ENCODE measurements around the gene OSTN.
"Not testable (repeated sequence)": the region's sequence is repeated elsewhere in the genome, so short reads cannot be mapped to it uniquely, and the experiment has no call there.

The OSTN gene

DNA sequence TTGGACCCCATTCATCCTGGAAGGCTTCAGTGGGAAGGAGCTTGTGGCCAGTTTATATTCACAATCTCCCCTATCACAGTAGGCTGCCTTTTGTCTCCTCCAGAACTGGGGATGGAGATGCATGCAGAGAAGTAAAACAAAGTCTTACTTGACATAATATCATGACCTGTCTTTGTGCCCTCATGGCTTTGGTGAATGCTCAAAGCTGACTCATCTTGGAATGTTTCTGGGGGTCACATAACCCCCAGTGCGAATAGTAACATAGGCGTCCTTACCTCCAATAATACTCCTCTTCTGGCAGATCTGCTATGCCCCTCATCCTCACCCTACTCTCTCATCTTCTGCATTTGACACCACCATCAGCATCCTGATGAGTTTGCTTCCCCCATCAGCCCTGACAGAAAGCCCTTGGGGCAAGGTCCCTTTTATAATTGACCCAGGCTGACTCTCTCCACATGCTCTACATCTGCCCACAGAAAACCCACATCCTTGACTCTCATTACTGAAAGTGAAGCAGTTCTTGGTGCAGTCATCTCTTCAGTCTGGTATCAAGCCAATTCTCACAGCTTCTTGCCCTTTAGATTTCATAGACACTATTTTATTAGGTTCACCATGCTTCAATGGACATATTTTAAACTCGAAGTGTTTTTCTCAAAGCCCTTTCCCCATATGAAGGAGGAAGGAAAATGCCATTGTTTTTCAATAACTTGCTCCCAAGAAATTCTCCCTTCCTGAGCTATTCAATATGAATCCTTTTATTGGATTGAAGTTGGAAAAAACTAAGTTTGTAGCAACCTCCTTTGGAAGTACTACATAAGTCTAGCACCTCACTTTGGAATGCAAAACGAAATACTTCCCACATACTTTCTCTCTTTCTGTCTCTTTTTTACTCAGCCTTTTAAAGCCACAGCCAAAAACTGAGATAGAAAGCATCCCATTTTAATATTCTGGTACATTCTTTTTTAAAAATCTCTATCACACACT, 36.6 kb downstream of the OSTN start:
- no peak for DNase-seq (ENCODE audit: low read depth)

DNA sequence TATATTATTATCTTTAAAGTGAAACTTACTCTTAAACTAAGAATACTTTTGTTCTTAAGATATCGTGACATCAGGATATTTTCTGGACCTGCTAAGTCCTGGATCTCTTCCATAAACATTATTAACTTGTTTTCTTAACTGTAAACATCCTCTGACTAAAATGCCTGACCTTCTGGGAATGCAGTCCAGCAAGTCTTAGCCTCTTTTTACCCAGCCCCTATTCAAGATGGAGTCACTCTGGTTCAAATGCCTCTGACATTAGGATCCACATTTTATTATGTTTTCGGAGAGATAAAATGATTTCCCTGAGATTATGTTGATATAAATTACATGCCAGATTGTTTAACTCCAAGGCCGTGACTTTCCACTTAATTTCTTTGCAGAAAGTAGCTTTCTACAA, 37.6 kb downstream of the OSTN start:
- no peak for DNase-seq (ENCODE audit: low read depth)

DNA sequence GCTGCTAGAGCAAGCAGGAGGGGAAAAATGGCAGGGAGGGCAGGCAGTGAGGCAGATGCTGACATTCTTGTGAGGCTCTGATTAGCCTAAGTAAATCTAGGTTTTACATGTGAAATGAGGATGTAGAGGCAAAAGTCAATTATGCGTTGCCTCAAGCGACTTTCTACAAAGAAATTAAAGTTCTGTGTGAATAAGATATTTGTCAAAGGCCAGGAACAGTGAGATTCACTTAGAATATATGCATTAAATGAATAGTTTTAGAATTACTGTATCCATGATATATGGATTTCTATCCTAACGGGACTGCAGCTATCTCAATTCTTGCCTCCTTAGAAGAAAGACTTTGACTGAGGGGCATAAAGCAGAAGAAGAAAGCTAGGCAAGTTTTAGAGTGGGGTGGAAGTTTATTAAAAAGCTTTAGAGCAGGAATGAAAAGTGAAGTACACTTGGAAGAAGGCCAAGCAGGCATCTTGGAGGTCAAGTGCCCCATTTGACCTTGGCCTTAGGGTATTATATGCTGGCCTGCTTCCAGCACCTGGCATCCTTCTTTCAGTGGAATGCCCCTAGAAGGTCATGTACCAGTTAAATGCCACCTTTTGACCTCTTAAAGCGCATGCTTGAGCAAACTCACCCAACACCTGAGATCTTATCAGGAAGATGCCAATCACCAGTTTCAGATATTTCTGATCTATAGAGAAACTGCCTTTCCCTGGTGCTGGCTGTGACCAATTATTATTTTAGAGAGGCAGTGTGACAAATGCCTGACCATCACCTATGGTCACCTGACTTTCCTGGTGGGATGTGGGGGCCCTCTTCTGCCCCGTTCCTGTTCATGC, 38.2 kb downstream of the OSTN start:
- DNase-seq (ENCODE audit: low read depth): no peak

DNA sequence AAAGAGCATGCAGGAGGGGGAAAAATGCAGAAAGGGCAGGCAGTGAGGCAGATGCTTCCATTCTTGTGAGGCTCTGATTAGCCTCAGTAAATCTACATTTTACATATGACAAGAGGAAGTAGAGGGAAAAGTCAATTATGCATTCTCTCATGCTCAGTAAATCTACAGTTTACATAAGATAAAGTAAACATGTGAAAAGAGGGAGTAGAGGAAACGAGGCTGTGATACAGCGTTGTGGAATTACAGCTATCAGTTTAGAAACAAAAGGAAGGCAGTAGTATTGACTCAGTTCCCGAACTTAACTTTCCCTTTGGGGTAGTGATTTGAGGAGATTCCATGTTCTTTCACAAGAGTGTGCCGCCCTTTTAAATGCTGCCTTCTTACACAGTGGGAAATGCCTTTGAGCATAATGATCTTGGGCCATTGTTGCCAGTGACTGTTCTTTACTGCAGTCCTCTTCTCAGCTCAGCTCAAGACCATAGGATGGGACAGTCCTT, 39.3 kb downstream of the OSTN start:
- DNase-seq (ENCODE audit: low read depth): no peak

DNA sequence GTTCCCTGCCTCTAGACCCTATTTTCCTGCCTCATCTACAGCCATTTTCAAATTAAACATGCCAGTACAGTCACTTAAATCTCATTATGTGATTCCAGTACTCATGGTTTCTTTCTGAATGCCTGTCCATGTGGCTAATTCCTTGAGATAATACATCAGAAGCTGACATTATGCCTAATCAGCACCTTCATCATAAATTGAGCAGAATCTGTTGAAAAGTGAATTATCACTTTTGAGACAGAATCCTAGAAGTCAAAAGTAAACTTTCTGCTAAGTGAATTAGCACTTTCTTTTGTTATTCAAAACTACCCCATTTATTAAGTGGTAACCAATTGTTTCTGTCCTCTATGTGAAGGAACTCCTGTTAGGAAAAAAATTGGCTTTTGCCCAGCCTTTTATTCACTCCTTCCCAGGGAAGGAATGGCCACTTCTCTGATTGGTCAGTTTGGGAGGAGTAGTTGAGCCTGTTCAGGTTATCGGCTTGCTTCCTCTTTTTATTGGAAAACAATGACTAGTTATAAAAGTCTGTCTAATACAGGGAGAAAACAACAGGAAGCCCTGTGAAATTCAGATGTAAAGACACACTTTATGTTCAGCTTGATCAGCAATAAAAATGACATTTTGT, 40.5 kb downstream of the OSTN start:
- DNase-seq (ENCODE audit: low read depth): no peak

DNA sequence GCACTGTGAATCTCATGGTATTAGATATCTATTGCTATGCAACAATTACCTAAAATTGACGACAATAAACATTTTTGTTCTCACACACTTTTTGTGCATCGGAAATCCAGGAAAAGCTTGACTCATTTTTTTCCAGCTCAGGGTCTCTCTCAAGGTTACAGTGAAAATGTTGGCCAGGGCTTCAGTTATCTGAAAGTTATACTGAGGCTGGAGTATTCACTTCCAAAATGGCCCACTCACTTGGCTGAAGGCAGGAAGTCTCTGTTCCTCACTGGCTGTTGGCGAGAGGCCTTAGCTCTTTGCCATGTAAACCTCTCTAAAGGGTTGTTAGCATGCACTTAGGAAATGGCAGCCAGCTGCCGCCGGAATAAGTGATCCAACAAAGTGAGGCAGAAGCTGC, 41.4 kb downstream of the OSTN start:
- no peak for DNase-seq (ENCODE audit: low read depth)

DNA sequence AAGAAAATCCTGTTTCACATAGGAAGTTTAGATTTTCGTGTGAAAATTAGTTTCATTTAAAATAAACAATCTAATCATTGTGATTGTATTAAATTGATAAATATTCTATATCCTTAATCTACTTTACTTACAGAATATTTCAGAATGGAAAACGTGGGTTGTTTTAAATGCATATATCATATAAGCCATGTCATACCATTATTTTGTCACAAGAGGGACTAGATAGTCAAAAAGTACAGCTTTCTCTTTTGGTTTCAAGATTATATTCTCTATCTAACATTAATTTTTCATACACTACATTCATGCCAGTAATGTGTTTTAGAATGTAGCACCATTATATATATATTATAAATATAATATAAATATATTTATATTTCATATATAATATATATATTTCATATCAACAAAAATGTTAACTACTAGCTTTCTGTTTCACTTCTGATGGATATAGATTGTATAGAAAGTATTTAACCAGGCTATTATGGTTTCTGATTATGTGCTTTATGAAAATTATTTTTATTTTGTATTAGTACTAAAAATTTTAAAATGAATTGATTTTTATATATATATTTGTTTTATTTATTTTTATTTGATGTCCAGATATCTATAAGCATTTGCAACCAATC, 45.3 kb downstream of the OSTN start:
- DNase-seq (ENCODE audit: low read depth): no peak

DNA sequence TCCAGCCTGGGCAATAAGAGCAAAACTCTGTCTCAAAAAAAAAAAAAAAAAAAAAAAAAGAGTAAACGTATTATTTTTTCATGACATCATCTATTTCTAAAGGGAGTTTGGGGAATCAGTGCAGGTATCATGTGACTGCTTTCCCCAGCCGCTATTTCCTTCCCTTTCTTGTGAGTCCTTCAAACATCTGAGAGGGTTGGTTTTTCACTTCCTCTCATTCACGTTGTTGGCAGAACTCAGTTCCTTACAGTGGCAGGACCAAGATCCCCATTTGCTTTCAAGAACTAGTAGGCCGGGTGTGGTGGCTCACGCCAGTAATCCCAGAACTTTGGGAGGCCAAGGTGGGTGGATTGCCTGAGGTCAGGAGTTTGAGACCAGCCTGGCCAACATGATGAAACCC, 47.0 kb downstream of the OSTN start:
- not testable (repeated sequence) for DNase-seq (ENCODE audit: low read depth)

DNA sequence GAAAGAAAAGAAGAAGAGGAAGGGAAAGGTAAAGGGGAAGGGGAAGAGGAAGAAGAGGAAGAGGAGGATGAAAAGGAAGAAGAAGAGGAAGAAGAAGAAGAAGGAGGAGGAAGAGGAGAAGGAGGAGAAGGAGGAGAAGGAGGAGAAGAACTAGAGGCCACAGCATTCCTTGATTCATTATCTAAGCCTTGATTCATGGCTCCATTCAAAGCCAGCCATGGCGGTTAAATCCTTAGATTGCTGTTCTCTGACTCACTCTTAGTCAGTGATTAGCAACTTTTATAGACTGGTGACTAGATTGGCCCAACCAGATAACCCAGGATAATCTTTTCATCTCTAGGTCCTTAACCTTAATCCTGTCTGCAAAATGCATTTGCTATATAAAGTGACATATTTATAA, 47.6 kb downstream of the OSTN start:
- DNase-seq (ENCODE audit: low read depth): no peak

DNA sequence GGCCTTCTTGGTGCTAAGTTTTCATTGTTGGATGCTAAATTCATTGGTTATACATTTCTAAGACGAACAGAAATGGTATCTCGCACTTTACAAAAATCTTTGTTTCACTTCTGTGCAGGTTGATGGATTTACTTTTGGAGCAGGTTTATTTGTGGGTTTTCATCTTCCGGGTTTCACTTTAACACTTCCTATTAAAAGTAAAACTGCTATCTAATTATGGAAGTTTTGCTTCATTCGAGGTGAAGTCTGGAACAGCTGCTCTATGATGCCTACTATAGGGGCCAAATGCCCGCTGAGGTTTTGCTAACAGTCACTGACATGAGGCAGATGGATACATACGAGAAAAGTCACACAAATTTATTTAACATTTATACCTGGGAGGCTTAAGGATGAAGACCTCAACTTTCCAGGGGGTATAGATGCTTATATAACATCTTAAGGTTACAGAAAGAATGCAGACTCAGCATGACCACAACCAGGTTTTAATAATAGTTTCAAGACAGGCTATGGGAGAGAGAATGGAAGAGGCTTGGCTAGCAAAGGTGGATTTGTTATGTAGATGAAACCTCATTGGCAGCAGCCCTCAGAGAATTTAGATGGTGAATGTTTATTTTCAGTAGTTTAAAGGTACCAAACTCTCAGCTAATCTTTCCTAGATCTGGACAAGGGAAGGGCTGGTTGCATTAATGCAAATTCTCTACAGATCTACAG, 54.2 kb downstream of the OSTN start:
- no peak for DNase-seq (ENCODE audit: low read depth)

DNA sequence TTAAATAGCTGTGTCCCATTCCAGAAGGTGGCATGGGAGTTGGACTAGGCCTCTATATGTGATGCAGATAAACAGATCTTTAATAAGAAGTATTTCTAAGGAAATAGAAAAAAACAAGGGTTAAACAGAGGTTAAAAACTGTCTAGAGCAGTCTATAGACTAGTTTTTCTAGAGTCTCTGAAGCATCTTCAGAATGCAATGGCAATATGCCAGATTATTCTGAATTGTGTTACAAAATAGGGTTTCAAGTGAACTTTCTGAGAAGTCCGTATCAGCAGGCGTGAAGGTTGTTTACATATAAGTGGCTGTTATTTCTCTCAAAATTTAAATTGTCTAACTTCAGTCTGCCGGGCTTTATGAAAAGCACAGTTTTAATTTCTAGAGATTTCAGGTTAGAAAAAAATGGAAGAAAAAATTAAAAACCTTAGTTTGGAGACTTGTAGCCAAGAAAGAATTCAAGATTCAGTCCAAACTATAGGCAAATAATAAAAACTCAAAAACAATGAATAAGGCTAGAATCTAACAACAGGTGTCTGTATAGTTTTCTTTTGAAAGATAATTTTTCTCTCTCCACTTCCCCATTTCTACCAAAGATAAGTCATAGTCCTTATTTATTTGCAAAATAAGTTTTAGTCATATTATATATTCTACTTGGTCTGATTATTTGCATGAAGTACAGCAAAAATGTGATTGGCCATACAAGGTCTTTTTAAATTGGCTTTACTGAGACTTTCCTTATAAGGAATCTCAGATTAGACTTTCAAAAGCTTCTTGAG, 55.2 kb downstream of the OSTN start:
- no peak for DNase-seq (ENCODE audit: low read depth)

DNA sequence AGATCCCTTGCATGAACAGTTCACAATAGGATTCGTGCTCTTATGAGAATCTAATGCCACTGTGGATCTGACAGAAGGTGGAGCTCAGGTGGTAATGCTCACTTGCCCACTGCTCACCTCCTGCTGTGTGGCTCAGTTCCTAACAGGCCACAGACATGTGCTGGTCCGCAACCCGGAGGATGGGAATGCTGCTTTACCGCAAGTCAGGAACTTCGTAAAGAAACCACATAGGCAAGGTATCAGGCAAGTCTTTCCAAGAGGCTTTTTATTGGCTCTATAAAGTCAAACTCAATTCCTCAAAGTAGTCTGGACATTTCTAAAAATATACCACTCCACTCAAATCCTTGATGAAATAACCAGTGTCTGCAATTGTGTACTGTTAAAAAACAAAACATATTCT, 56.1 kb downstream of the OSTN start:
- no peak for DNase-seq (ENCODE audit: low read depth)

DNA sequence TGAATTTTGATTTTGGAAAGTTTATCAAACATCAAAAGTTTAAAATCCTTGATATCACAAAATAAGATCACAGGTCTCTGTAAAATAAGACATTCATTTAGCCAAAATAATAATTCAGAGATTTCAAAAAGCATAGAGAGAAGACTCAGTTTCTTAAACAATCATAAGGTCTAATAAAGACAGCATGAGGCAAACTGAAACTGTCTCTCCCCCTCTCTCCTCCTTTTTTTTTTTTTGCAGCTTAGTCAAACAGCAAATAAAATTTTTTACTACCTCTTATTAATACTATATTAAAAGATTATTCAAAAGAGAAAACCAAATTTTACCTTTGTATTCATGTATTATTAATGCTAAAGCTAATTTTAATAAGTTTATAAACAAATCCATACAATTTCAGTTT, 57.4 kb downstream of the OSTN start:
- DNase-seq (ENCODE audit: low read depth): no peak

DNA sequence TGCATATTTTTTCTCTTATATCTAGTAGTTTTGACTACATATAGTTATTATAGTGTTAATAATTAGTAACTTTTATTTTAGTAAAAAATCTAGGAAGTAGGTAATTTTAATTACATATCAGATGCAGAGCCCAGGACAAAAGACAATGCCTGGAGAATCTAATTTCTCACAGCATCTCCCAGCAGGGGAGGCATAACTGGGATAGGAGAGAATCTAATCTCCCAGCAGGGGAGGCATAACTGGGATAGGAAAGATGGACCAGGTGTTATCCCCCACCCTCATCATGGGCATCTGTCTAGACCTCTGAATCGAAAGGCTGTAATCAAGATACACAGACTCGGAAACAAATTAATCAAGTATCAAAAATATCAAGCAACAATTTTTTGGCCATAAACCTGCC, 58.2 kb downstream of the OSTN start:
- no peak for DNase-seq (ENCODE audit: low read depth)

DNA sequence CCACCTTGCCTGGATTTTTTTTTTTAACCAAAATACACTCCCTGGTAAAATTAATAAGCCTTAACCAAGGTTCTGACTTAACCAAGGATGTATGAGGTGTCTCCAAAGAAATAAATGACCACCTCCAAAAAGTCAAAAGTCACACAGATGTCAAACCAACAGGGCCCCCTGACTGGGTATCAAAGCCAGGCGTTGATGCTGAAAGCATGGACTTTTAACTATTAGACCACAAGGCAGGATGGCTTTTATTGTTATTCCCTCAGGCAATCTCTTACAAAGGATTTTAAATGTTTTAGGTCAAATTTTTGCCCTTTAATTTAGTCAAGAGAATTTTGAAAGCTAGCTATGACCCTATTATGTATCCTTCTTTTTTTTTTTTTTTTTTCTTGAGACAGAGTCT, 60.4 kb downstream of the OSTN start:
- no peak for DNase-seq (ENCODE audit: low read depth)

DNA sequence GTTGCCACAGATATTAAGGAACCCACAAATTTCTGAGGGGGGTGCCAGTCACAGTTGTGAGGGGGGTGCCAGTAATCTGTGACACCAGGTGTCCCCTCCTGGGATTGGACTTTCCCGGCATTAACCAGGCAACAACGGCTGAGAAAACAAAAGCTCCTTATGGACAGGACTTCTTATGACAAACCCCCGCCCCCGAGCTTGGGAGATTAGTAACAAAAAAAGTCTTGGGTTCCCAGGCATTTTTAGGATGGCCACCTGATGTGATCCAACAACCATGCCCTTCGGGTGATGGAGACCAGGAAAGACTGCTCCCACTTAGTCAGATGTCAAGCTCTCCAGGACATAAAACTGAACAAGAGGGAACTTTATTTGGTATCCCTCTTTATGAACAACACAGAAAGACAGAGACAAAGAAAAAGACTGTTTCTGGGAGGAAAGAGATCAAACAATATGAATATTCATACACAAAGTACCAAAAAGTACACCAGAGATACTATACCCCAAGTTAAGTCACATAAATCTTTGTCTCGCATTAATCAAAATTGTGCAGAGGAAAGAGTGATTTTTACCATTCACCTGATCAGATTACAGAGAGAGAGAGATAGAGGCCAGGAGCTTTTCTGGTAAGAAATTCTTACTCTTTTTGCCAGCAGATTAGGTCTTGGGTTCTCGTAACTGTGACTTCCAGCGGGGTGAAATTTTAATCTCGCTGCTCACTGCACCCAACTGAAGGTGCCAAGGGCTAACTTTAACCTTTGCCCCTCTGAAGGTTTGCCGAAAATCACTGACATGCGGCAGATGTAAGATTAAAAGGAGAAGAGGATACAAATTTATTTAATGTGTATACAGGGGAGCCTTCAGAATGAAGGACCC, 61.6 kb downstream of the OSTN start:
- no peak for DNase-seq (ENCODE audit: low read depth)

DNA sequence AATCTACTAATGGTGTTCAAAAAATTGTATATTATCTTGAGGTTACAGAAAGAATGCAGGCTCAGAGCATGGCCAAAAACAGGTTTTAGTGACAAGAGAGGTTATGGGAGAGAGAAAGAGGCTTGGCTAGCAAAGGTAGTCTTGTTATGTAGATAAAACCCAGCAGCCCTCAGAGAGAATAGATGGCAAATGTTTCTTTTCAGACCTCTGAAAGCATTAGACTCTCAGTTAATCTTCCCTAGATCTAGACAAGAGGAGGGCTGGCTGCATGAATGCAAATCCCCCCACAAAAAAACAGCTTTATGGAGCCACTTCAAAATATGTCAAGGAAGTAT, 62.2 kb downstream of the OSTN start:
- no peak for DNase-seq (ENCODE audit: low read depth)

DNA sequence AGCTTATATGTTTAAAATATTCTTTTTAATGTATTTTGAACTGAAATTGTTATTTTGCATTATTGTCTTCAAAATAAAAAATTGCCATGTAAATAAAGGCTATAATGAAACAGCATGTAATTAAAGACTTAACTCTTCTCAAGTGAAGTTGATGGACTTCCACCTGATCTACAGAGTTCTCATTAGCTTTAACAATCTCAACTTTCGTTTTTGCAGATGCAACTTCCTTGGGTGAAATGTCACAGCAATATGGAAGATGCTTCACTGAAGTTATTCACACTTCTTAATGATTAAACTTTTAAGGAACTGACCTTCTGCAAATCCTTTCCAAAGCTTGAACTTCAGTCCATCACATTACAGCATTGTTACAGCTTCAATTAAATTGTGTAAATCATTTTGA, 63.6 kb downstream of the OSTN start:
- DNase-seq (ENCODE audit: low read depth): no peak

DNA sequence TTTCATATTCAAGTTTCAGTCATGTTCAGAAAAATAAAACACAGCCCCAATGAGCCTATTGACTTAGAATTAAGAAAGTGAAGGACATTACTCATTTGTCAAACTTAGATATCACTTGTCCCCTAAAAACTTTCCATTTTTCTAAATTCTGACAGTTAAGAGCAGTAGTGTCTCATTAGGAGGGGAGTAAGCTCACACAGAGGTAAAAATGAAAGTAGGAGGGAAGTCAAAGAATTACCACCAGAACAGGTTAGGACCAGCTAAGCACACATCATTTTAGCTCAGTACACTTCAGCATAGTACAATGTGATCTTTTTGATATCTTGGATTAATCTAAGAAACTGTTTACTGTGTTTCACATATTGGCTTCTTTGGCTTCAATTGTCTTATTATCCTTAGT, 64.3 kb downstream of the OSTN start:
- DNase-seq (ENCODE audit: low read depth): no peak

DNA sequence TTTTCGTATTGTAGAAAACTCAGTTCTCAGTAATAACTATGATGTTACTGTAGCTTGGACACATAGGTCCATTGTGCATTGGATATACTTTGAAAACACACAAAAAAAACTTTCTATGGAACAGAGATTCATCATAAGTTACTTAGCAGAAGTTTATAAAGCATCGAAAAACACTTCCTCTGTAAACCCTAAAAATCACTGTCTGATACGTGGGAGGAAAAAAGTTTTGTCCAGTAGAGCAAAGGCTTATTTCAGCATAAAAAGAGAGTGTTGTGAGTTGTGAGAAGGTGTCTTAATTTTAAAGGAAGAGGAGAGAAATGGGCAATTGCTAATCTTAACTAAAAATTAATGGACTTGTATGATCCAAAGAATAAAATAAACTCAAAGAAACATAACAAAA, 64.8 kb downstream of the OSTN start:
- no peak for DNase-seq (ENCODE audit: low read depth)

Data from stimulated activated CD4-positive, alpha-beta T cell treated with anti-CD3 and anti-CD28 coated beads, Interleukin-2, amount 100 ng/mL, for 4 hours (primary cell).